ENCODE results near the gene RNF150.

The RNF150 gene

DNA sequence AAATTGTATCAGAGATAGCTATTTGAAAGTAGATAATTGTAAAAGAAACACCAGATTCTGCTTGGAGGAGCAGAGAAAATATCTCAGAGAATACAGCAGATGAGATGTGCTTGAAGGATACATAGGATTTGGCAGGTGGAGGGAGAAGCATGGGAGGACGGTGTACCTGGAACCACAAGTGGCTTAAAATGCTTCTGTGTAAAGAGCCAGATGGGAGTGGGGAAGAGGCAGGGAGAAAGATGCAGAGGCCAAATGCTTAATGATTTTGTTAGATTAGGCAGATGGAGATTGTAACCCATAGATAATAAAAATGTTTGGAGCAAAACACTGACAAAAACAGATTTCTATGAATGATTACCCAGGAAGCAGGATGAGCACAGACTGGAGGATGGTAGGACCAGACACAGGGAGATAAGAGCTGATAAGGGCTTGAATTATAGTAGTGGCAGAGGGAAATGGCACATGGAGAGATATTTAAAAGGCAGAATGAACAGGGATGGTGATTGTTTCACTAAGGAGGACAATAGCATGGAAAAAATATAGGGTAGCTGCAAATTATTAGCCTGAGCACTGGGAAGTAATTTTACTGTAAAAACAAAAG lies 231.4 kb downstream of the RNF150 start (continued):
- TF ChIP-seq ZNF48 (tag by site-specific recombination; IDR thresholded peaks at IDR 0.05), result no peak
- no peak for TF ChIP-seq ZNF677 (tag by site-specific recombination; IDR thresholded peaks at IDR 0.05)
- no peak for TF ChIP-seq ZNF664 (tag by site-specific recombination; IDR thresholded peaks at IDR 0.05)
- no peak for TF ChIP-seq ZNF501 (tag by site-specific recombination; IDR thresholded peaks at IDR 0.05)
- TF ChIP-seq HOXD13 (CRISPR knock-in tag; IDR thresholded peaks at IDR 0.05; ENCODE audit: borderline replicate concordance), result no peak
- TF ChIP-seq ZNF37A (tag by site-specific recombination; IDR thresholded peaks at IDR 0.05), result no peak

DNA sequence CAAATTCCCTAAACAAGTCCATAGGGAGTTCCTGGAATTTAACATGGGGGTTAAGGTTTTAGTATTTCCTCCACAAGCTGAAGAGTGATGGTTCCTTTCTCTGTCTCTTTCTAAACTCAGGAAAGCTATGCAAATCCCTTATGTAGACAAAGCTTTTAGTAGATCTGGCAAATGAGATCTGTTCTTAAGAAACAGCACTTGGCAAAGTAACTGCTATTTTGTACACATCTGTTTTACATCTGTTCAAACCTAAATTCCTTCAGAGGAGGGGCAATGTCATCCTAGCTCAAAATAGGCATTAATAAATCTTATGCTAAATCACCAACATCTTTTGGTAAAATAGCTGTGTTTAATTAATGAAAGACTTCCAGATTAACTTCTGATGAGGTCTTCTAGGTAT lies 239.3 kb downstream of the RNF150 start:
- POLR2A ChIA-PET, result no interaction called here
- Histone ChIP-seq H3K4me1 (ENCODE audit: control insufficient read depth, insufficient read depth, low read length) (no peaks in the 10 kb centered on the region), H3K36me3 (ENCODE audit: control insufficient read depth in 2 of 2, insufficient read depth in 1 of 2, low read length in 2 of 2) (no peaks in the 10 kb centered on the region), H3K4me3 (ENCODE audit: low read depth, low read length) (no peak overlapping the region), H3K27ac (ENCODE audit: extremely low read depth, low read depth, low read length) (no peak overlapping the region), H3K9me3 (ENCODE audit: control insufficient read depth, insufficient read depth, low read depth, low read length) (no peaks in the 10 kb centered on the region)
- CTCF ChIA-PET, result no interaction called here
- TF ChIP-seq, protein P1, sequence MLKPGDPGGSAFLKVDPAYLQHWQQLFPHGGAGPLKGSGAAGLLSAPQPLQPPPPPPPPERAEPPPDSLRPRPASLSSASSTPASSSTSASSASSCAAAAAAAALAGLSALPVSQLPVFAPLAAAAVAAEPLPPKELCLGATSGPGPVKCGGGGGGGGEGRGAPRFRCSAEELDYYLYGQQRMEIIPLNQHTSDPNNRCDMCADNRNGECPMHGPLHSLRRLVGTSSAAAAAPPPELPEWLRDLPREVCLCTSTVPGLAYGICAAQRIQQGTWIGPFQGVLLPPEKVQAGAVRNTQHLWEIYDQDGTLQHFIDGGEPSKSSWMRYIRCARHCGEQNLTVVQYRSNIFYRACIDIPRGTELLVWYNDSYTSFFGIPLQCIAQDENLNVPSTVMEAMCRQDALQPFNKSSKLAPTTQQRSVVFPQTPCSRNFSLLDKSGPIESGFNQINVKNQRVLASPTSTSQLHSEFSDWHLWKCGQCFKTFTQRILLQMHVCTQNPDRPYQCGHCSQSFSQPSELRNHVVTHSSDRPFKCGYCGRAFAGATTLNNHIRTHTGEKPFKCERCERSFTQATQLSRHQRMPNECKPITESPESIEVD (tag by site-specific recombination; IDR thresholded peaks at IDR 0.05), result no peak
- TF ChIP-seq SP3 (tag by site-specific recombination; IDR thresholded peaks at IDR 0.05) (no peak), YY2 (tag by site-specific recombination; IDR thresholded peaks at IDR 0.05) (no peak), HOXC10 (CRISPR knock-in tag; IDR thresholded peaks at IDR 0.05) (no peak), ZNF658 (tag by site-specific recombination; IDR thresholded peaks at IDR 0.05) (no peak)

DNA sequence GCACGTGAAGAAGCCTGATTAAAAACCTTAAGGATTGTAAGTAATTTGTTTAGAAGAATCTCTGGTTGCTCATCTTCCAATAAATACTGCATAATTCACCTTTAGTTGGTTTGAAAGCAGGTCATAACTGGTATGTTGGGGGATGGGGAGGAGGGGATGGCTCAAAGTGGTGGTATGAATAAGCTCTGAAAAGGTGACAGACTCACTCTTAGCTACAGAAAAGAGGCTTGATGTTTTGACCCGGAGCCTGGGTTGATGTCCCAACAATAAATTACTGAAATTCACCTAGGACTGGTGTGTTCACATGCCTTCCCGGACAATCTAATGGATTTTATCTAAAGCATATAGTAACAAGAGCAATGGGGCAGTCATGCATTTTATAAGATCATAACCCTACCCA lies 245.2 kb downstream of the RNF150 start:
- Histone ChIP-seq H3K27ac (ENCODE audit: extremely low read depth, low read depth, low read length) (no peak overlapping the region), H3K36me3 (ENCODE audit: control insufficient read depth in 2 of 2, insufficient read depth in 1 of 2, low read length in 2 of 2) (no peaks in the 10 kb centered on the region), H3K9me3 (ENCODE audit: control insufficient read depth, insufficient read depth, low read depth, low read length) (no peaks in the 10 kb centered on the region), H3K4me1 (ENCODE audit: control insufficient read depth, insufficient read depth, low read length) (no peaks in the 10 kb centered on the region), H3K4me3 (ENCODE audit: low read depth, low read length) (no peak overlapping the region)
- TF ChIP-seq MZF1 (tag by site-specific recombination; IDR thresholded peaks at IDR 0.05; ENCODE audit: borderline replicate concordance), result no peak
- ChIA-PET POLR2A (interaction anchor here (1.7 kb wide), 1 partner anchor 245 kb away, joined by 6 read pairs; the partner anchor contains the start of gene RNF150), CTCF (interaction anchor here (0.6 to 9.0 kb wide), 4 partner anchors 29 to 627 kb away, joined by 3 to 63 read pairs (median 7); partner anchors contain the start of gene RNF150)

DNA sequence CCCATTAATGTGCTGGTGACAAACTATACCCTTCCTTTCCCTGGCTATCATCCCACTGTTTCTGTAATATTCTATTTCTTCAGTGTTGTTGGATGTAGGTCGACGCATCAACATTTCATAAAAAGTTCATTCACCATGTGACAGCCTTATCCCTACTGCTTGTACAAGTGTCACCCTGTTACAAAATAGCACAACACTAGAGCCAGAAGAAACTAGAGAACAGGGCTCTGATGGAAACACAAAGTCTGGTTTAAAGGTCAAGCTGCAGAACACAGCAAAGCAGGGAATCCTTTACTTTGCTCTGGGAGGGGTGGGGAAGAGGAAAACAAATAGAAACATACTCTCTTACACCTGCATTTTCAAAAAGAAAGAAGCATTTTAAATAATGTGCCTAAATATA lies 245.8 kb downstream of the RNF150 start:
- no peaks in the 10 kb centered on the region for H3K4me1 ChIP-seq (ENCODE audit: control insufficient read depth, insufficient read depth, low read length)
- H3K27ac ChIP-seq (ENCODE audit: extremely low read depth, low read depth, low read length), result no peak overlapping the region
- no peak overlapping the region for H3K4me3 ChIP-seq (ENCODE audit: low read depth, low read length)
- no peaks in the 10 kb centered on the region for H3K9me3 ChIP-seq (ENCODE audit: control insufficient read depth, insufficient read depth, low read depth, low read length)
- POLR2A ChIA-PET, result interaction anchor here (1.7 kb wide), 1 partner anchor 246 kb away, joined by 6 read pairs; the partner anchor contains the start of gene RNF150
- CTCF ChIA-PET, result interaction anchor here (0.6 to 9.0 kb wide), 4 partner anchors 29 to 626 kb away, joined by 3 to 63 read pairs (median 6); partner anchors contain the start of gene RNF150
- H3K36me3 ChIP-seq (ENCODE audit: control insufficient read depth in 2 of 2, insufficient read depth in 1 of 2, low read length in 2 of 2), result no peaks in the 10 kb centered on the region
- TF ChIP-seq ZNF654 (tag by site-specific recombination; IDR thresholded peaks at IDR 0.05; ENCODE audit: low read depth) (no peak), ZNF394 (tag by site-specific recombination; IDR thresholded peaks at IDR 0.05; ENCODE audit: borderline replicate concordance) (no peak), ZNF701 (tag by site-specific recombination; IDR thresholded peaks at IDR 0.05) (no peak), ZNF610 (tag by site-specific recombination; IDR thresholded peaks at IDR 0.05; ENCODE audit: borderline replicate concordance) (no peak), WT1 (tag by site-specific recombination; IDR thresholded peaks at IDR 0.05) (no peak), ZSCAN23 (tag by site-specific recombination; IDR thresholded peaks at IDR 0.05) (no peak), ZNF514 (tag by site-specific recombination; IDR thresholded peaks at IDR 0.05) (no peak), ZNF146 (tag by site-specific recombination; IDR thresholded peaks at IDR 0.05) (no peak), HOXD13 (CRISPR knock-in tag; IDR thresholded peaks at IDR 0.05; ENCODE audit: borderline replicate concordance) (no peak), GLI4 (tag by site-specific recombination; IDR thresholded peaks at IDR 0.05) (no peak), HOXC10 (CRISPR knock-in tag; IDR thresholded peaks at IDR 0.05) (no peak), RBAK (tag by site-specific recombination; IDR thresholded peaks at IDR 0.05) (no peak)
- TF ChIP-seq, protein P2, sequence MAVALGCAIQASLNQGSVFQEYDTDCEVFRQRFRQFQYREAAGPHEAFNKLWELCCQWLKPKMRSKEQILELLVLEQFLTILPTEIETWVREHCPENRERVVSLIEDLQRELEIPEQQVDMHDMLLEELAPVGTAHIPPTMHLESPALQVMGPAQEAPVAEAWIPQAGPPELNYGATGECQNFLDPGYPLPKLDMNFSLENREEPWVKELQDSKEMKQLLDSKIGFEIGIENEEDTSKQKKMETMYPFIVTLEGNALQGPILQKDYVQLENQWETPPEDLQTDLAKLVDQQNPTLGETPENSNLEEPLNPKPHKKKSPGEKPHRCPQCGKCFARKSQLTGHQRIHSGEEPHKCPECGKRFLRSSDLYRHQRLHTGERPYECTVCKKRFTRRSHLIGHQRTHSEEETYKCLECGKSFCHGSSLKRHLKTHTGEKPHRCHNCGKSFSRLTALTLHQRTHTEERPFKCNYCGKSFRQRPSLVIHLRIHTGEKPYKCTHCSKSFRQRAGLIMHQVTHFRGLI (tag by site-specific recombination; IDR thresholded peaks at IDR 0.05), result no peak
- TF ChIP-seq, protein P3, sequence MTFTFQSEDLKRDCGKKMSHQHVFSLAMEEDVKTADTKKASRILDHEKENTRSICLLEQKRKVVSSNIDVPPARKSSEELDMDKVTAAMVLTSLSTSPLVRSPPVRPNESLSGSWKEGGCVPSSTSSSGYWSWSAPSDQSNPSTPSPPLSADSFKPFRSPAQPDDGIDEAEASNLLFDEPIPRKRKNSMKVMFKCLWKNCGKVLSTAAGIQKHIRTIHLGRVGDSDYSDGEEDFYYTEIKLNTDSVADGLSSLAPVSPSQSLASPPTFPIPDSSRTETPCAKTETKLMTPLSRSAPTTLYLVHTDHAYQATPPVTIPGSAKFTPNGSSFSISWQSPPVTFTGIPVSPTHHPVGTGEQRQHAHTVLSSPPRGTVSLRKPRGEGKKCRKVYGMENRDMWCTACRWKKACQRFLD (tag by site-specific recombination; IDR thresholded peaks at IDR 0.05), result no peak
- TF ChIP-seq, protein P4, sequence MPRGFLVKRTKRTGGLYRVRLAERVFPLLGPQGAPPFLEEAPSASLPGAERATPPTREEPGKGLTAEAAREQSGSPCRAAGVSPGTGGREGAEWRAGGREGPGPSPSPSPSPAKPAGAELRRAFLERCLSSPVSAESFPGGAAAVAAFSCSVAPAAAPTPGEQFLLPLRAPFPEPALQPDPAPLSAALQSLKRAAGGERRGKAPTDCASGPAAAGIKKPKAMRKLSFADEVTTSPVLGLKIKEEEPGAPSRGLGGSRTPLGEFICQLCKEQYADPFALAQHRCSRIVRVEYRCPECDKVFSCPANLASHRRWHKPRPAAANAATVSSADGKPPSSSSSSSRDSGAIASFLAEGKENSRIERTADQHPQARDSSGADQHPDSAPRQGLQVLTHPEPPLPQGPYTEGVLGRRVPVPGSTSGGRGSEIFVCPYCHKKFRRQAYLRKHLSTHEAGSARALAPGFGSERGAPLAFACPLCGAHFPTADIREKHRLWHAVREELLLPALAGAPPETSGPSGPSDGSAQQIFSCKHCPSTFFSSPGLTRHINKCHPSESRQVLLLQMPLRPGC (tag by site-specific recombination; IDR thresholded peaks at IDR 0.05), result no peak
